HCT116 (cell line): Measurements from ENCODE around the gene POLE. TPM values are rescaled to one million over a fixed set of nuclear protein-coding genes. Genes with fewer than 3 reads are reported as not detected.

Experiments
- ATAC-seq: fragments of 200-7000 bp; cut with Tn5 transposase; 2 replicates; pipeline ENCODE4 v1.9.1; 2020; ENCODE audit warnings: mild to moderate bottlenecking, moderate library complexity
- BruUV-seq: library from RNA; stranded (reverse); fragments of 400-500 nt; replicated peaks from 2 replicates; lab custom pipeline; 2021; lab: Mats Ljungman, UMichigan
- CTCF ChIA-PET: fragments of 300-600 bp; sonication (Branson Sonifier 250); formaldehyde crosslinking; loops from one replicate; lab custom pipeline; 2021; ENCODE audit warnings: antibody characterized with exemption; lab: Charles Lee
- POLR2A ChIA-PET: fragments of 300-600, 350-600 bp; sonication (Branson Sonifier 250); formaldehyde crosslinking; loops from one replicate; lab custom pipeline; 2021; ENCODE audit warnings: antibody characterized with exemption; lab: Charles Lee
- RAD21 ChIA-PET, 2 experiments: fragments of 300-600 bp; sonication (Branson Sonifier 250); formaldehyde crosslinking; loops; one replicate each; lab custom pipeline; 2023; ENCODE audit warnings: low total read pairs in 2 of 2; ENCODE audit not compliant: uncharacterized antibody in 2 of 2, unreplicated experiment in 2 of 2, low non-redundant PET in 1 of 2; lab: Charles Lee
- DNase-seq: peaks from one replicate; pipeline ENCODE4 v3.0.0-alpha.2; 2010; ENCODE audit warnings: low read depth, low spot score
- H2AFZ ChIP-seq: fragments of 200-600 bp; shearing (Covaris generic), sonication (generic); 2 replicates; pipeline ENCODE4 v1.6.1; 2017; ENCODE audit warnings: low read depth, mixed run types, mixed read lengths, antibody characterized with exemption, low read length; ENCODE audit not compliant: poor library complexity, severe bottlenecking
- H3K27ac ChIP-seq: 2 replicates; pipeline ENCODE4 v1.5.1; 2012; ENCODE audit warnings: low read depth, low read length
- H3K27me3 ChIP-seq: fragments of 200-600 bp; sonication (generic); 2 replicates; pipeline ENCODE4 v1.6.1; 2016; ENCODE audit warnings: mixed run types, low read length, mixed read lengths; ENCODE audit not compliant: insufficient read depth
- H3K36me3 ChIP-seq, 2 experiments: fragments of 200-500 bp in 1 of 2; fragments of 200-600 bp in 1 of 2; sonication (Bioruptor generic) in 1 of 2; sonication (generic) in 1 of 2; 2 replicates each; pipeline versions ENCODE4 v1.5.1 to v1.6.1; 2014 to 2016; ENCODE audit warnings: low read length in 2 of 2, inconsistent platforms in 1 of 2, mixed read lengths in 1 of 2, mixed run types in 1 of 2; ENCODE audit not compliant: insufficient read depth in 2 of 2, control insufficient read depth in 1 of 2
- H3K4me1 ChIP-seq, 2 experiments: fragments of 200-600 bp in 1 of 2; sonication (generic) in 1 of 2; 2 replicates each; pipeline versions ENCODE4 v1.5.1 to v1.6.1; 2012 to 2017; ENCODE audit warnings: low read length in 2 of 2, inconsistent platforms in 1 of 2, mild to moderate bottlenecking in 1 of 2, mixed read lengths in 1 of 2, mixed run types in 1 of 2, moderate library complexity in 1 of 2; ENCODE audit not compliant: insufficient read depth in 2 of 2, control insufficient read depth in 1 of 2
- H3K4me2 ChIP-seq: fragments of 200-600 bp; sonication (generic); 2 replicates; pipeline ENCODE4 v1.6.1; 2017; ENCODE audit warnings: mixed run types, low read length, mixed read lengths
- H3K4me3 ChIP-seq, 2 experiments: fragments of 200-600 bp in 1 of 2; sonication (generic) in 1 of 2; replicated peaks in 1 of 2; 2 replicates each; pipeline ENCODE4 v1.5.1; 2011 to 2016; ENCODE audit warnings: low read length in 2 of 2, control low read depth in 1 of 2, low read depth in 1 of 2, mild to moderate bottlenecking in 1 of 2, mixed read lengths in 1 of 2, mixed run types in 1 of 2
- H3K79me2 ChIP-seq: fragments of 200-600 bp; sonication (generic); 2 replicates; pipeline ENCODE4 v1.6.1; 2017; ENCODE audit warnings: mild to moderate bottlenecking, mixed run types, low read length, moderate library complexity, mixed read lengths; ENCODE audit not compliant: insufficient read depth
- H3K9ac ChIP-seq: fragments of 200-600 bp; sonication (generic); 2 replicates; pipeline ENCODE4 v1.6.1; 2016; ENCODE audit warnings: low read length, mixed read lengths
- H3K9me2 ChIP-seq: fragments of 200-600 bp; sonication (generic), shearing (Covaris generic); 2 replicates; pipeline ENCODE4 v1.6.1; 2017; ENCODE audit warnings: mixed run types, mild to moderate bottlenecking, moderate library complexity; ENCODE audit not compliant: insufficient read depth
- H3K9me3 ChIP-seq, 2 experiments: fragments of 200-500 bp in 1 of 2; fragments of 200-600 bp in 1 of 2; sonication (Bioruptor generic) in 1 of 2; sonication (generic) in 1 of 2; 2 replicates each; pipeline ENCODE4 v1.6.1; 2014 to 2017; ENCODE audit warnings: low read length in 2 of 2, mixed read lengths in 2 of 2, inconsistent platforms in 1 of 2, low read depth in 1 of 2, mild to moderate bottlenecking in 1 of 2, mixed run types in 1 of 2, moderate library complexity in 1 of 2; ENCODE audit not compliant: control insufficient read depth in 1 of 2, insufficient read depth in 1 of 2
- H4K20me1 ChIP-seq: fragments of 200-600 bp; sonication (generic), shearing (Covaris generic); 2 replicates; pipeline ENCODE4 v1.6.1; 2017; ENCODE audit warnings: mixed run types, mild to moderate bottlenecking, moderate library complexity; ENCODE audit not compliant: insufficient read depth
- ATF3 ChIP-seq: IDR thresholded peaks from 2 replicates; pipeline ENCODE4 v1.6.1; 2012
- CBX3 ChIP-seq: IDR thresholded peaks from 2 replicates; pipeline ENCODE4 v1.6.1; 2012; ENCODE audit warnings: low read depth
- EZH2phosphoT487 ChIP-seq: fragments of 200-600 bp; IDR thresholded peaks from 2 replicates; pipeline ENCODE4 v1.6.1; 2018; ENCODE audit warnings: antibody characterized with exemption, borderline replicate concordance
- POLR2A ChIP-seq: IDR thresholded peaks from 2 replicates; pipeline ENCODE4 v1.7.0; 2011; ENCODE audit warnings: borderline replicate concordance; ENCODE audit not compliant: insufficient read depth, insufficient read length; ENCODE audit errors: extremely low read depth
- POLR2AphosphoS5 ChIP-seq: IDR thresholded peaks from 2 replicates; pipeline ENCODE4 v1.6.1; 2011; ENCODE audit warnings: mild to moderate bottlenecking, low read depth, low read length, moderate library complexity
- RAD21 ChIP-seq: IDR thresholded peaks from 2 replicates; pipeline ENCODE4 v1.6.1; 2012; ENCODE audit warnings: low read depth, mild to moderate bottlenecking
- SRF ChIP-seq: IDR thresholded peaks from 2 replicates; pipeline ENCODE4 v1.6.1; 2012; ENCODE audit warnings: low read depth
- YY1 ChIP-seq: IDR thresholded peaks from 2 replicates; pipeline ENCODE4 v1.6.1; 2011; ENCODE audit warnings: low read length, low read depth, moderate library complexity, mild to moderate bottlenecking; ENCODE audit not compliant: insufficient replicate concordance; ENCODE audit errors: extremely low read depth
- ZBTB33 ChIP-seq: IDR thresholded peaks from 2 replicates; pipeline ENCODE4 v1.6.1; 2011; ENCODE audit warnings: mild to moderate bottlenecking, low read length, moderate library complexity; ENCODE audit not compliant: insufficient replicate concordance; ENCODE audit errors: extremely low read depth
- intact Hi-C: fragments of 100-400 bp; cut with micrococcal nuclease; formaldehyde crosslinking; loops from 2 replicates; pipeline ENCODE4 v1.10.0; 2022
- total RNA-seq: library from RNA; stranded (reverse); gene quantifications from one replicate; pipeline ENCODE4 v1.2.1, GENCODE V29; 2021; ENCODE audit not compliant: unreplicated experiment

The POLE gene
- total RNA-seq, 1 experiment from 2014 or later: 128 TPM

- ATAC-seq (no peak), DNase-seq (no peak)
- no peak overlapping the region for H2AFZ ChIP-seq
- H3K9me2 ChIP-seq: no peaks in the 10 kb centered on the region
- peaks cover 10 to 24% of the 10 kb centered on the region in 2 experiments; a peak in 2 of 4 replicates for H3K36me3 ChIP-seq
- POLR2A ChIA-PET: no interaction called here
- H3K27me3 ChIP-seq: no peaks in the 10 kb centered on the region
- intact Hi-C loops: no loop called here
- H3K4me1 ChIP-seq: no peaks in the 10 kb centered on the region
- BruUV-seq: no TSS peak
- RAD21 ChIA-PET: no interaction called here
- TF ChIP-seq ZBTB33 (no peak), POLR2A (no peak), ATF3 (no peak), CBX3 (no peak), RAD21 (no peak), YY1 (no peak), SRF (no peak), POLR2AphosphoS5 (no peak), EZH2phosphoT487 (no peak)
- no peaks in the 10 kb centered on the region for H4K20me1 ChIP-seq
- H3K4me2 ChIP-seq: no peak overlapping the region
- H3K9ac ChIP-seq: no peak overlapping the region
- peaks cover 5% of the 10 kb centered on the region for H3K79me2 ChIP-seq
- H3K27ac ChIP-seq: no peak overlapping the region
- no peak overlapping the region for H3K4me3 ChIP-seq
- no peaks in the 10 kb centered on the region for H3K9me3 ChIP-seq
- CTCF ChIA-PET: no interaction called here
Observed at GRCh38 chr12:132700212-132700822, 13.2 kb upstream of the POLE start.
